C4-2B (cell line): ENCODE data around the gene DSCAM.
"Not testable (repeated sequence)": the region's sequence is repeated elsewhere in the genome, so short reads cannot be mapped to it uniquely, and the experiment has no call there.

Experiments
- H3K27ac ChIP-seq: fragments of 450-650 bp; 2 replicates; pipeline ENCODE4 v1.5.1; 2017
- ZFX ChIP-seq: fragments of 450-650 bp; IDR thresholded peaks from 2 replicates; pipeline ENCODE4 v1.6.1; 2017
- TF ChIP-seq, protein P1 (sequence below): fragments of 450-650 bp; conservative IDR thresholded peaks from 2 replicates; pipeline ENCODE4 v1.5.1; 2017; ENCODE audit warnings: mild to moderate bottlenecking

DSCAM gene

DNA sequence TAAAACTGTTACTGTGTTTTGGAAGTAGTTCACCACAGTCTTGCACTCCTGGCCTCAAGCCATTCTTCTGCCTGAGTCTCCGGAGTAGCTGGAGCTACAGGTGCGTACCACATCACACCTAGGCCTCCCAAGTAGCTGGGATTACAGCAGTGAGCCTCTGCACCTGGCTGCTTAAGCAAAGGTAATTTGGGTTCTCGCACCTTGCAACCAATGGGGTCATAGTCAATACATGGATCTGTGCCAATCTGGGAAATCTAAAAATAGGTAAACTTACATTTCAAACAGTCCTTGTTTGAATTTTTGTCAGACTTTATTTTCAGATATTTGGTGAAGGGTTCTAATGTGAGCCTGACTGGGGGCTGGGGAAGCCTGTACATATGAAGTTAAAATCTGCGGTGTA lies 513.2 kb downstream of the DSCAM start:
- no peak overlapping the region for H3K27ac ChIP-seq
- no peak for TF ChIP-seq ZFX
- TF ChIP-seq, protein P1, sequence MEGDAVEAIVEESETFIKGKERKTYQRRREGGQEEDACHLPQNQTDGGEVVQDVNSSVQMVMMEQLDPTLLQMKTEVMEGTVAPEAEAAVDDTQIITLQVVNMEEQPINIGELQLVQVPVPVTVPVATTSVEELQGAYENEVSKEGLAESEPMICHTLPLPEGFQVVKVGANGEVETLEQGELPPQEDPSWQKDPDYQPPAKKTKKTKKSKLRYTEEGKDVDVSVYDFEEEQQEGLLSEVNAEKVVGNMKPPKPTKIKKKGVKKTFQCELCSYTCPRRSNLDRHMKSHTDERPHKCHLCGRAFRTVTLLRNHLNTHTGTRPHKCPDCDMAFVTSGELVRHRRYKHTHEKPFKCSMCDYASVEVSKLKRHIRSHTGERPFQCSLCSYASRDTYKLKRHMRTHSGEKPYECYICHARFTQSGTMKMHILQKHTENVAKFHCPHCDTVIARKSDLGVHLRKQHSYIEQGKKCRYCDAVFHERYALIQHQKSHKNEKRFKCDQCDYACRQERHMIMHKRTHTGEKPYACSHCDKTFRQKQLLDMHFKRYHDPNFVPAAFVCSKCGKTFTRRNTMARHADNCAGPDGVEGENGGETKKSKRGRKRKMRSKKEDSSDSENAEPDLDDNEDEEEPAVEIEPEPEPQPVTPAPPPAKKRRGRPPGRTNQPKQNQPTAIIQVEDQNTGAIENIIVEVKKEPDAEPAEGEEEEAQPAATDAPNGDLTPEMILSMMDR: no peak

DNA sequence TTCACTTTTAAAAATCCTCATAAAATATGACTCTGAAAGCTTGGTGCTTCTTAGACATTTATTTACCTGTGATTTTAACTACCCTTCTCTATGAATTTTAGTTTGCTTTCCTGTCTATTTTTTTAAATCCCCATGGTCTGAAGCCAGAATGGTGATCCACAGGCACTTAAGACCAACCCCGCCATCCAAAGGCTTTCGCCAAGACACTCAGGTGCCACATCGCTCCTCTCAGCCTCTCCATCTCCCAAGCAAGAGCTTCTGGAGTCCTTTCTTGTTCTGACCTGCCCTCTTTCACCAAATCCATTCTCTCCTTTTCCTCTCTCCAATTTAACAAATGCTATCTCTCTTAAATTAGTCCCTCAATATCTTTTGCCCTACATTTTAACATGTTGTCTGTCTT lies 515.2 kb downstream of the DSCAM start:
- TF ChIP-seq, protein P1: no peak
- H3K27ac ChIP-seq: no peak overlapping the region

DNA sequence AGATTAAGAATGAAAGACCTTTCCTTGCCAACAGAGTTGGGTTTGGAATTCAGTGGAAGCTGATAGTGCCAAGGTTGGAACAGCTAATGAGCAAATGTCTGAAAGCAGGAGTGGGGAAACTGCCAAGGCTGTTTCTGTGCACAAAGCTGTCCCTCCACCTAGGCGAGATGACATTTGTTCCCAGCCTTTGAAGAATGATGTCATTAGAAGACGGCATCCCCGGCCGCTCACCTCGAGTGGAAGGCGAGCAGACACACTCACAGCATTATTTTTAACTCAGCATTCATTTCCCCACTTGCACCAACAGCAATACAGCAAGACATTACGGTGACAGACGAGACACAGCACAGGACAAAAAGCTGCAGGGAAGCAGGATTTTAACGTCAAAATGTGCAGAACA lies 515.8 kb downstream of the DSCAM start:
- TF ChIP-seq, protein P1: no peak
- no peak for TF ChIP-seq ZFX
- no peak overlapping the region for H3K27ac ChIP-seq

DNA sequence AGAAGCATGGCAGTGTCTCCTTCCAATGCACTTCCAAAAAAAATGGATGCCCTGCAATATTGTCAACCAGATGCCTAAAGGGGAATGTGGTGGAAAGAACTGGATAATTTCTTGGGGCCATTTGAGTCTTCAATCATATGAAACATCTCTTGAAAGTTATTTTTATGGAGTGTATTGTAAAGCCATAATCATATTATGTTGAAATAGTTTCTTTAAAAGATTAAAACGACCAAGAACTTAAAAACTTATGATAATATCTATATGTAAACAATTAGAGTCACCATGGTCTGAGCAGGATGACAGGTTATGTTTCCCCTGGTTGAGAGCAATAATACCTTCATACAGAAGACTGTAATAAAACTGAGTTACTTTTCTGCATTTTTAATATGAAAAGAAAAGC lies 522.6 kb downstream of the DSCAM start:
- TF ChIP-seq, protein P1: no peak
- TF ChIP-seq ZFX: no peak
- no peak overlapping the region for H3K27ac ChIP-seq

DNA sequence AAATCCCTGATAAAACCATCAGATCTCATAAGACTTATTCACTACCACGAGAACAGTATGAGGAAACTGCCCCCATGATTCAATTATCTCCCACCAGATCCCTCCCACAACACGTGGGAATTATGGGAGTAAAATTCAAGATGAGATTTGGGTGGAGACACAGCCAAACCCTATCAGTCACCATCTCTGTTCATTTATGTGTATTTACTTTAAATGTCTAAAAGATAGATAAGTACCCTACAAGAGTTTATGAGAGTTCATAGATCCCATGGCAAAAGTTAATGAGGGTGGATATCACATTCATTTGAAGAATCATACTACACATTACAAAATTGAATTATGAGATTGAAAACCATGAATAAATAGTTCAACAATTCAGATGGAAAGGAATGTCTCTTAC lies 526.2 kb downstream of the DSCAM start:
- not testable (repeated sequence) for H3K27ac ChIP-seq

DNA sequence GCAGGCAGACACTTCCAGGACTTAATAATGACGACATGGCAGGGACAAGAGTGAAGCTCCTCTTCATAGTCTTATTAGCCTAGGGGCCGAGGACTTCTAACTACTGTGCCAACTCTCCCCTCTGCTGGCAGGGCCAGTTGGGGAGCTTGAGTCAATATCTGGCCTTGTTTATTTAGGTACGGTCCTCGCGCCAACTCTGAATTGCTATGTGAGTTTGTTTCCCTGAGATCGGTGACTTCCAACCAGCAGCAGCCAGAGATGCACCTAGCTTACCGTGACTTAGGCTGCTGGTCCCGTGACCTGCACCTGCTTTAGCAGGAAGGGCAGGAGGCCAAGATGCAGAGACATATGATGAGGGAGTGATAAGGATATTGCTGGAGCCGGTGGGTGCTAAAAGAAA lies 528.6 kb downstream of the DSCAM start:
- TF ChIP-seq ZFX: no peak
- TF ChIP-seq, protein P1: no peak

DNA sequence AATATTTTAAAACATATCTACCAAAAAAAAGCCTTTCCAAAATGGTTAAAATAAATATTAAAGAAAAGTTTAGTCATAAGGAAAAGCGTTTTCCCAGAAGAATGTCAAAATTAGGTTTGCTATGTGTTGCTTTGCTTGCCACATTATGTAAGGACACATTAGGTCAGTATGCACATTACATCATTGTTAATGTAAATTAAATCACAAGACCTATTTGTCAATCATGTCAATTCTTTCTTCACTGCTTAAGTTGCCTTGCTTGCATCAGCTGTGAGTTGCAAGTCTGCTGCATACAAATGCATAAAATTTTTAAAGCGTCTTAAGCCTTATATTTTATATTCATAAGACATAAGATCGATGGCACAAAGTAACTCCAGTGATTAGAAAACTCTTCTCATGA lies 530.9 kb downstream of the DSCAM start:
- H3K27ac ChIP-seq: no peak overlapping the region
- no peak for TF ChIP-seq ZFX
- TF ChIP-seq, protein P1: no peak

More for the DNA sequence above, 528.6 kb downstream of the DSCAM start:
- H3K27ac ChIP-seq: no peak overlapping the region

DNA sequence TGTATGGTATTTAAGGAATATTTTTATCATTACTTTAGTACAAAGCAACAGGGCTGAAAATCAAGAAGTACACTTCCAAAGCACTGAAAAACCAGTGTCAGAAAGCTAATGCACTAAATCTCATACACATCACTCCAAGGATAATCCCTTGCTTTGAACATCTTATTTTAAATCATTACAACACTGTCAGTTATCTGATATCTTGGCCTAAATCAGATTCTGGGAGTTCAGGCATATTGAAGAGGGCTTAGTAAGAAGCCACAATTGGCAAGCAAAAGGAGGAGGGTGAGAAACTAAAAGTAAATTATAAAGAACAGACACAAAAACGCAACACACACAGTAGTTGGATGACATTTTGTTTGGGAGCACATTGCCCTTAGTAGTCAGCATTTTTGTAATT lies 531.3 kb downstream of the DSCAM start:
- no peak overlapping the region for H3K27ac ChIP-seq
- TF ChIP-seq ZFX: no peak
- TF ChIP-seq, protein P1: no peak
